ENCODE measurements around the gene STX10. TPM values are rescaled to one million over a fixed set of nuclear protein-coding genes. Genes with fewer than 3 reads are reported as not detected.
A peak's percentile ranks its signal among the peaks of the same experiment; 100 is the strongest.

Gene STX10
- total RNA-seq, 1 experiment from 2014 or later, result 179 TPM

DNA sequence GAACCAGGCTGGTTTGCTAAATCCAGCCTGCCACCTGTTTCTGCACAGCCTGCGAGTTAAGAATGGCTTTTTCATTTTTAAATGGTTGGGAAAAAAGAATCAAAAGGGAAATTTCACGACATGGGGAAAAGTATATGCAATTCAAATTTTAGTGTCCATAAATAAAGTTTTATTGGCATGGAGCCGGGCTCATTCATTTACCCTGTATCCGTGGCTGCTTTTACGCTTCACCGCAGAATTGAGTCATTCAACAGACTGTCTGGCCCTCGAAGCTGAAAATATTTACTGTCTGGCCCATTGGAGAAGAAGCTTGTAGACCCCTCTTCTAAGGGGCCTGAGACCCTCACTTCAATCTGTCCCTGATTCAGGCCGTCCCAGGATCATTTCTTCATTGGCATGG lies 26.2 kb upstream of the STX10 start:
- intact Hi-C loops (cut with micrococcal nuclease), result no loop called here
- ChIA-PET CTCF (interaction anchor here (0.6 kb wide), 1 partner anchor 56 kb away, joined by 5 read pairs; no protein-coding TSS in a partner anchor), POLR2A (ENCODE audit: unreplicated experiment) (interaction anchor here (1.0 kb wide), 1 partner anchor 12 kb away, joined by 3 read pairs; no protein-coding TSS in a partner anchor)
- H3K27ac ChIP-seq (ENCODE audit: low read length), result no peak overlapping the region
- BruUV-seq (replicated peaks), result no TSS peak
- no peaks in the 10 kb centered on the region for H3K9me2 ChIP-seq (replicated peaks; ENCODE audit: low read length)
- no peak overlapping the region for H3K9ac ChIP-seq (ENCODE audit: low read length)
- peaks cover 30% of the 10 kb centered on the region for H3K4me1 ChIP-seq (ENCODE audit: insufficient read depth, low read length)
- peak overlapping the region; percentile 25; the same call in 1 of the 2 replicates for H3K4me2 ChIP-seq (ENCODE audit: low read length)
- H2AFZ ChIP-seq (ENCODE audit: low read length), result no peak overlapping the region
- H3K27me3 ChIP-seq (ENCODE audit: low read length), result no peaks in the 10 kb centered on the region
- no peak for TF ChIP-seq EZH2 (IDR thresholded peaks at IDR 0.05; ENCODE audit: low read length, unreplicated experiment)
- no peak for TF ChIP-seq EZH2phosphoT487 (IDR thresholded peaks at IDR 0.05; ENCODE audit: borderline replicate concordance, low read length)
- TF ChIP-seq, protein P1, sequence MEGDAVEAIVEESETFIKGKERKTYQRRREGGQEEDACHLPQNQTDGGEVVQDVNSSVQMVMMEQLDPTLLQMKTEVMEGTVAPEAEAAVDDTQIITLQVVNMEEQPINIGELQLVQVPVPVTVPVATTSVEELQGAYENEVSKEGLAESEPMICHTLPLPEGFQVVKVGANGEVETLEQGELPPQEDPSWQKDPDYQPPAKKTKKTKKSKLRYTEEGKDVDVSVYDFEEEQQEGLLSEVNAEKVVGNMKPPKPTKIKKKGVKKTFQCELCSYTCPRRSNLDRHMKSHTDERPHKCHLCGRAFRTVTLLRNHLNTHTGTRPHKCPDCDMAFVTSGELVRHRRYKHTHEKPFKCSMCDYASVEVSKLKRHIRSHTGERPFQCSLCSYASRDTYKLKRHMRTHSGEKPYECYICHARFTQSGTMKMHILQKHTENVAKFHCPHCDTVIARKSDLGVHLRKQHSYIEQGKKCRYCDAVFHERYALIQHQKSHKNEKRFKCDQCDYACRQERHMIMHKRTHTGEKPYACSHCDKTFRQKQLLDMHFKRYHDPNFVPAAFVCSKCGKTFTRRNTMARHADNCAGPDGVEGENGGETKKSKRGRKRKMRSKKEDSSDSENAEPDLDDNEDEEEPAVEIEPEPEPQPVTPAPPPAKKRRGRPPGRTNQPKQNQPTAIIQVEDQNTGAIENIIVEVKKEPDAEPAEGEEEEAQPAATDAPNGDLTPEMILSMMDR (conservative IDR thresholded peaks at IDR 0.05; ENCODE audit: low read depth, low read length), result no peak
- H4K20me1 ChIP-seq (ENCODE audit: low read length), result no peaks in the 10 kb centered on the region
- peaks cover 1% of the 10 kb centered on the region for H3K79me2 ChIP-seq (ENCODE audit: low read length)
- H3F3A ChIP-seq (ENCODE audit: low read length, unreplicated experiment), result no peaks in the 10 kb centered on the region
- H3K4me3 ChIP-seq (ENCODE audit: low read length), result no peak overlapping the region
- DNase-seq (peak; percentile 68), ATAC-seq (peak; percentile 52)
- H3K36me3 ChIP-seq (ENCODE audit: low read depth, low read length), result no peaks in the 10 kb centered on the region
- no peaks in the 10 kb centered on the region for H3K9me3 ChIP-seq (ENCODE audit: low read length)

DNA sequence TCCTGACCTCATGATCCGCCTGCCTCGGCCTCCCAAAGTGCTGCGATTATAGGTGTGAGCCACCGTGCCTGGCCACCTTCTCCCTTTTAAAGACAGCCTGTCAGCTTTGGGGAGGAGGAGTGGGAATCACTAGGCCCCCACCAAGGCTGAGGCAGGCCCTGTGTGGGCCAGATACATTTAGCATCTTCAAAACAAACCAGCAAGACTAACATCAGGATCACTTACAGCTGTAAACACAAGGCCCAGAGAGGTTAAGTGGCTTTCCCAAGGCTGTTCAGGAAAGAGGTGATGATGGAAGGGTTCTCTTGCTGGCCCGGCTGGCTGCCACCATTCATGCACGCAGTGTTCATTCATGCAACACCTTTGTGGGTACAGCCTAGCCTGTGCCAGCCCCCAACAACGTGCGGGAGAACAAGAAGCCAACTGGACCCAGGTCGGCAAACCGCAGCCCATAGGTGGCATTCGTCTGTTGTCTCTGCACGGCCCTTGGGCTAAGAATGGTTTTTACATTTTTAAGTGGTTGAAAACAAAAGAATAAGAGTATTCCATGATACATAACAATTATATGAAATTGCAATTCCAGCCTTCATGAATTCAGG lies 23.1 kb upstream of the STX10 start:
- TF ChIP-seq, protein P1 (conservative IDR thresholded peaks at IDR 0.05; ENCODE audit: low read depth, low read length), result no peak
- no peak for TF ChIP-seq EZH2phosphoT487 (IDR thresholded peaks at IDR 0.05; ENCODE audit: borderline replicate concordance, low read length)
- ATAC-seq (no peak), DNase-seq (no peak)
- ChIA-PET CTCF (no interaction called here), POLR2A (ENCODE audit: unreplicated experiment) (interaction anchor here (0.6 kb wide), 1 partner anchor 89 kb away, joined by 4 read pairs; no protein-coding TSS in a partner anchor)
- Histone ChIP-seq H3K9me3 (ENCODE audit: low read length) (no peaks in the 10 kb centered on the region), H3K27ac (ENCODE audit: low read length) (peak overlapping the region; percentile 11; the same call in 1 of the 2 replicates), H3F3A (ENCODE audit: low read length, unreplicated experiment) (no peaks in the 10 kb centered on the region), H3K27me3 (ENCODE audit: low read length) (no peaks in the 10 kb centered on the region), H3K36me3 (ENCODE audit: low read depth, low read length) (no peaks in the 10 kb centered on the region), H3K79me2 (ENCODE audit: low read length) (peaks cover 19% of the 10 kb centered on the region), H4K20me1 (ENCODE audit: low read length) (no peaks in the 10 kb centered on the region), H3K4me2 (ENCODE audit: low read length) (no peak overlapping the region), H3K4me3 (ENCODE audit: low read length) (no peak overlapping the region), H3K4me1 (ENCODE audit: insufficient read depth, low read length) (peaks cover 59% of the 10 kb centered on the region), H3K9me2 (replicated peaks; ENCODE audit: low read length) (no peaks in the 10 kb centered on the region), H2AFZ (ENCODE audit: low read length) (no peak overlapping the region), H3K9ac (ENCODE audit: low read length) (no peak overlapping the region)
- intact Hi-C loops (cut with micrococcal nuclease), result no loop called here
- no TSS peak for BruUV-seq (replicated peaks)
